SW480 (cell line): ENCODE results near the gene PLAC8L1.
"Not testable (repeated sequence)": the region's sequence is repeated elsewhere in the genome, so short reads cannot be mapped to it uniquely, and the experiment has no call there.

Experiments used
- DNase-seq: peaks from one replicate; pipeline ENCODE4 v3.0.0-alpha.2; 2016; ENCODE audit warnings: low spot score

Gene PLAC8L1, protein sequence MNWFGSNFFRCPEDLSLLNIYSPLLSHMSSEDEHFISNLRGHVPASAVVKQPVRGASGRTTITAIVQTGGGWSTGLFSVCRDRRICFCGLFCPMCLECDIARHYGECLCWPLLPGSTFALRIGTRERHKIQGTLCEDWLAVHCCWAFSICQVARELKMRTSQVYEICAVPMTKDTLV

DNA sequence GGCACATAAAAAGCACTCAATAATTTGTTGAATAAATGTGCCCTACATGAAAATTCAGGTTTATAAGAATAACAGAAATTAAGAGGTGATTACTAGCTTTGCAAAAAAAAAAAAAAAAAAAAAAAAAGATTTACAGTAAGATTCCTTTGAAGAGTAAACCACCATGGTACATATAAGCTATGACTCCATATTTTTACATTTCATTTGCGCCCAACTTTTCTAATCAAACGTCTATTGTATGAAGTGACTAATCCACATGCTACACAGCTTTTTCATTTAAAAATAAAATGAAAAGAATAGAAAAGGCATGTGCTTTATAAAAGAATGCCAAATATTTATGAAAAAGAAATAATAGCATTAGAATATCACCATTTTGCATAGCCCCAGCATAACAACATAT lies at the start of gene PLAC8L1:
TSS of gene PLAC8L1 (minus strand) at position 101 of the 400 bp plus-strand sequence. CDS start 1,266 bp downstream, outside the sequence.
- no peak for DNase-seq

DNA sequence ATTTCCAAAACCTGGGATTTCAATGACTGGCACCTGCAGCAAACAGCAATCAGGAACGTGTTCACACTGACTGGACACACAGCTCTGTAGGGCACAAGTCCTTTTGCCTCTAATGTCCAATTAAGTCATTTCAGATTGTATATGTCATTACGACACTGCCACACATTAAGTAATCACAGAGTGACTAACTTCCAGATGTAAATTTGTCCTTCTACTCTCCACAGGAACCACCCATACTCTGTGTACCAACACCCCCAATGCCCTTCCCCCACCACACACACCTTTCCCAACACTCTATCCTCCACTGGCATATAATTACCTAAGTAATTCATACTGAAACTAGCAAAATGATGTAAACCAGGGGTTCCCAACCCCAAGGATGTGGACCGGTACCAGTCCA lies 46.6 kb upstream of the PLAC8L1 start:
- no peak for DNase-seq

DNA sequence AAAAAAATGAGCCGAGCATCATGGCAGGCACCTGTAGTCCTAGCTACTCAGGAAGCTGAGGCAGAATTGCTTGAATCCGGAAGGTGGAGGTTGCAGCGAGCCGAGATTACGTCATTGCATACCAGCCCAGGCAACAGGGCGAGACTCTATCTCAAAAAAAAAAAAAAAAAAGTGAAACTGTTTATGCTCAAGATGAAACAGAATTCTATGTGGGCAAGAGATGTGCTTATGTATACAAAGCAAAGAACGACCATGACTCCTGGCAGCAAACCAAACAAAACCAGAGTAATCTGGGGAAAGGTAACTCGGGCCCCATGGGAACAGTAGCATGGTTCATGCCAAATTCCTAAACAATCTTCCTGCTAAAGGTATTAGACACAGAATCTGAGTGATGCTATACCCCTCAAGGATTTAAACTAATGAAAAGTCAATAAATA lies 32.6 kb upstream of the PLAC8L1 start:
- DNase-seq: no peak

DNA sequence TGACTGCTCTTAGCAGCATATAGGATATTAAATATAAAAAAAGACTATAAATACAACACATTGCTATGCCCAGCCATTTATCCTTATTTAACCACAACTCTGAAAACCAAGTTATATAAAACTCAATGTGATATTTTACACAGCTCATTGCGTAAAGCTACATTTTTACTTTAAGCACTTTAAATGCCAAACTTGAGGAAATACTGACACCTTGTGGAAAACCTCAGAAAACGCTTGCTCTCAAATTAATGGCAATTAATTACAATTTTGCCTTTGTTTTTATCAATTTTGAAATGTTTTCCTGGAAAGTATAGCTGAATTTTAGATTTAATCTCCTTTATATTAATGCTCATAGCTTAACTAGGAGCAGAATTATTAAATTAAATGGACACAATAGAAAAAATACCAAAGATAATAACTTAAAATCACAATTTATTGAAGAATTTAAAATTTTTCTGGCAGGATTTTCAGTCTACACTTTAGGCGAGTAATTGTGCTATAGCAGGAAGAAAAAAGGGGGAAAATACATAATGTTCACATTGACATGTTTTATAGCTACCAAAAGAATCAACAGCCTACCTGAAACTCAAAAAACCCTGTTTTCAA lies 25.2 kb upstream of the PLAC8L1 start:
- peak; percentile 24 for DNase-seq

DNA sequence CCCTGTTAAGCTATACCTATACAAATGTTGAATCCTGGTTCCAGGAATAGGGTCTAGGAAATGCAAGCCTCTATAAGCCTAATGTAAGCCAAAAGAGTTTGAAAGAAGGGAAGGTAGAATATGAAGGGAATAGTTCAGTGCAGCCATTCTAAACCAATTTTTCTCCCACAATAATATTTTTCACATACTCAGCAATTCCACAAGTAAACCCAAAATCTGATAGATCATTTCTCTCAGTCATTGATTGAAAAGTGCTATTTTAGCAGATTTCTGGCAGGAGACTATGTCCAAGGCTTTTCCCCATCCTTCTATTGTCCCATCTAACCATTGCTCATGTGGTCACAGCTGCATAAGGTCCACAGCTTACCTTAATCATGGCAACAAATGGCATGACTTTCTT lies 20.7 kb upstream of the PLAC8L1 start:
- DNase-seq: no peak

DNA sequence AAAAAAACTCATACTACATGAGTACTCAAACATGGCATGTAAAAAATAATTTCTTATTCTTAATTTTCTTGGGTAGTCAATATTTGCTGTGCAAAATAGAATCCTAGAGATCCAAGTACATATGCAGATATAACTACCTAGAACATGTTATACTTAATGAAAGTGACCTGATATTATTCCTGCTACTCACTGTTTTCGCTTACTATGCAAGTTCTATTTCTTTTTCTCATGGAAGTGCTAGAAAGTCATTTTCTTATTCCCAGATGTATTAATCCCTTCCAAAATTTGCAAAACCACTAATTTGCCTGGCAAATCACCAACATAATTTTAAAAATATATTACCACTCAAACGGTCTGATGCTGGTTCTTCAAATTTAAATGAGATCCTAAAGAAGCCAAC lies 19.2 kb upstream of the PLAC8L1 start:
- no peak for DNase-seq

DNA sequence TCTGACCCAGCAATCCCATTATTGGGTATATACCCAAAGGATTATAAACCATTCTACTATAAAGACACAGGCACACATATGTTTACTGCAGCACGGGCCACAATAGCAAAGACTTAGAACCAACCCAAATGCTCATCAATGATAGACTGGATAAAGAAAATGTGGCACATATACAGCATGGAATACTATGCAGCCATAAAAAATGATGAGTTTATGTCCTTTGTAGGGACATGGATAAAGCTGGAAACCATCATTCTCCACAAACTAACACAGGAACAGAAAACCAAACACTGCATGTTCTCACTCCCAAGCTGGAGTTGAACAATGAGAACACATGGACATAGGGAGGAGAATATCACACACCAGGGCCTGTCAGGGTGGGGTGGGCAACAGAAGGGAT lies 16.1 kb upstream of the PLAC8L1 start:
- not testable (repeated sequence) for DNase-seq

DNA sequence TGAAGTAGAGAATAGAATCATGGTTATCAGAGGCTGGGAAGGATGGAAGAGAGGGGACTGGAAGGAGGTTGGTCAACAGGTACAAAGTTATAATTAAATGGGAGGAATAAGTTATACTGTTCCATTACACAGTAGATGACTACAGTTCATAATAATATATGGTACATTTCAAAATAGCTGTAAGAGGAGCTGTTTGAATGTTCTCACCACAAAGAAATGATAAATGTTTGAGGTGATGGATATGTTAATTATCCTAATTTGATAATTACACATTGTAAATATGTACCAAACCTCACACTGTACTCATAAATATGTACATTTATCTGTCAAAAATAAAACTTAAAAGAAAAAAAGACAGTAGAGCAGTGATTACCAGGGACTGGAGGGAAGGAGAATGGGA lies 12.9 kb upstream of the PLAC8L1 start:
- DNase-seq: no peak

DNA sequence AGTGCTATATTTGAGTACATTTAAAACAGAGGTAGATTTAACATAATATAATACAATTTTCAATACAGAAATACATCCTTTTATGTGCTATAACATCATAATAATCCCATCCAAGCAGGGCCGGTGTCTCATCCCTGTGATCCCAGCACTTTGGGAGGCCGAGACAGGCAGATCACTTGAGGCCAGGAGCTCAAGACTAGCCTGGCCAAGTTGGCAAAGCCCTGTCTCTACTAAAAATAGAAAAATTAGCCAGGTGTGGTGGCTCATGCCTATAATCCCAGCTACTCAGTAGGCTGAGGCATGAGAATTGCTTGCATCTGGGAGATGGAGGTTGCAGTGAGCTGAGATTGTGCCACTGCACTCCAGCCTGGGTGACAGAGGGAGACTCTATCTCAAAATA lies 11.8 kb upstream of the PLAC8L1 start:
- DNase-seq: not testable (repeated sequence)

DNA sequence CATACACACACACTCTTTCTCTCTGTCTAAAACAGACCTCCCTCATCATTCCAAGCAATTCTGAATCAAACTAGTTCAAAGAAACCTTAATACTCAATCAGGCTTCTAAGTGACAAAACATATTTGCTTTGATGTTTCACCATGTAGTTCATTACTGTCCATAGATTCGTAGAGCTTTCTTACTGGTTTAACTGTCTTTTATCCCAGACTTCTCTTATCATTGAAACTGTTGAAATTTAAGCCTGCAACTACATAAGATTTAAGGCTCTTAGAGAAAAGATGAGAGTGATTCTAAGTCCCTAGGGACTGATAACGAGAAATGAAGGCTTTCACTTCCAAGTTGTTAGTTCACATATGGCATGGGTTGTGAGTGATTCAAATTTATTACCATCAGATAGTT lies 11.0 kb upstream of the PLAC8L1 start:
- no peak for DNase-seq

DNA sequence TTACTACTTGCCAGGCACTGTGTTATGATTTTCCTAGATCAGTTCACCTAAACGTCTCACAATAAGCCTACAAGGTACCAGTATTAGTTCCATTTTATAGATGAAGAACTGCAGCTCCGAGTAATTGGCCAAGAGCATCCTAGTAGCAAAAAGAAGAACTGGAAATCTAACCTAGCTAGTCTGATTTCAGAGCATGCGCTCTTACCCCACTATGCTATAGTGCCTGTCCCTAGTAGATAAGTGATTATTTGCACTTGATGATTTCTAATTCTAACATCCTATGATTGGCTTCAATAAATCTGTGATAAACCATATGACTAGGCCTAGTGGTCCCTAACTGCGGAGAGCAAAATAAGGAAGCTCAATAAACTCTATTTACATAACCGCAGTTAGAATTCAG lies 7.1 kb upstream of the PLAC8L1 start:
- DNase-seq: no peak

DNA sequence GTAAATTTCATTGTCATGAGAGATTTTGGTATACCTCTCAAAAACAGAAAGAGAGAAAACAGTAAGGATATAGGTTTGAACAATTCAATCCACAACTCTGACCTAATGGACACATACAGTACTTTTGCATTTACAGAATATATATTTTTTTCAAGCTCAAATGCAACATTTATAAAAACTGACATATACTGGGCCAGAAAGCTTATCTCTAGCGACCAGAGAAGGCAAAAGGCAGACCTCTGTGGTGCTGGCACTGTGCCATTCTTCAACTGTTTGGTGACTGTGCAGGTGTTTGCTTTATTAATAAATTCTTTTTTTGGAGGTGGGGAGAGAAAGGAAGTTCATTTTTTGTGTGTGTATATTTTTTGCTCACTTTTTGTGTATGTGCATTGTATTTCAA lies 6.0 kb upstream of the PLAC8L1 start:
- DNase-seq: no peak

DNA sequence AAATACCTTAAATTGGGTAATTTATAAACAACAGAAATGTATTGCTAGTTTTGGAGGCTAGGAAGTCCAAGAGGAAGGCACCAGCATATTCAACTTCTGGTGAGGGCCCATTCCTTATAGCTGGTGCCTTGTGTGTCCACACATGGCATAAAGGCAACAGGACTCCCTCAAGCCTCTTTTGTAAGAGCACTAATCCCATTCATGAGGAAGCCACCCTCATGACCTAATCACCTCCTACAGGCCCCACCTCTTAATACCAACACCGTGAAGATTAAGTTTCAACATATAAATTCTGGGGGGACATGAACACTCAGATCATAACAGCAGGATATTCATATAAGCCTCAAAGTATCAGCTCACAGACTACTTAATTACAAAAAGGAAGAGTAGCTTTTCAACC lies 4.0 kb upstream of the PLAC8L1 start:
- DNase-seq: no peak

DNA sequence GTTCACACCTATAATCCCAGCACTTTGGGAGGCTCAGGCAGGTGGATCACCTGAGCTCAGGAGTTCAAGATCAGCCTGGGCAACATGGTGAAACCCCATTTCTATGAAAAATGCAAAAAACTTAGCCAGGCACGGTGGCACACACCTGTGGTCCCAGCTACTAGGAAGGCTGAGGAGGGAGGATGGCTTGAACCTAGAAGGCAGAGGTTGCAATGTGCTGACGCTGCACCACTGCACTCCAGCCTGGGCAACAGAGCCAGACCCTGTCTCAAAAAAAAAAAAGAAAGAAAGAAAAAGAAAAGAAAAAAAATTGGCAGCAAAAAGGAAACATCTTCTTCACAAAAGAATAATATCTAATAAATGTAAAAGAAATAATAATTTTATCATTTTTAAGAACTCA lies 3.5 kb upstream of the PLAC8L1 start:
- DNase-seq: not testable (repeated sequence)

DNA sequence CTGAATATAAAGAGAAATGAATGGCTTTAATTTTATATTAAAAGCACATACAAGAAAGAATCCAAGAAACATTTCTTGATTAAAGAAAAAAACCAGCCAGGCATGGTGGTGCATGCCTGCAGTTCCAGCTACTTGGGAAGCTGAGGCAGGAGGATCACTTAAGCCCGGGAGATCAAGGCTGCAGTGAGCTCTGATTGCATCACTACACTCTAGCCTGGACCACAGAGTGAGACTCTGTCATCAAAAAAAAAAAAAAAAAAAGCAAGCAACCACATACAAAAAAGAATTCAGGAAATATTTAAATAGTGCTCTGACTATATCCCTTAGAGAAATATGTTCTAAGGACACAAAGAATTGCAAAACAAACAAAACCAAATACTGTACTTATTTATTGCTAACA lies 2.5 kb upstream of the PLAC8L1 start:
- no peak for DNase-seq

DNA sequence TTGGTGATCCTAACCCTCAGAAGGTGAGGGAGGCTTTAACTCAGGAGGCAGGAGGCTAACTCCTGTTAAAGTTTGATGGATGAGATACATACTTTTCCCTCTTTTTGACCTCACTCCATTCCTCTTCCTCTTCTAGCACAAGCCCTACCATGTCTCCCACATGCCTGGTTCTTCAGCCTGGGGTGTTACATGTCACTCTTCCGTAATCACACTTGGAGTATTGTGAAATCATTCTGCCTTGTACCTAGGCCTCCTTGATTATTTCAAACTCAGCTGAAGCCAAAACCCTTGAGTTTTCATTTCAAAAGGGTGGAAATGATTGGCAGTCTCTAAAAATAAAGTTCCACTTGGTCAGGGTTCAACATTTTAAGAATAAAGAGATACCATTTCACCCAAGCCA lies 1.8 kb downstream of the PLAC8L1 start:
- no peak for DNase-seq

DNA sequence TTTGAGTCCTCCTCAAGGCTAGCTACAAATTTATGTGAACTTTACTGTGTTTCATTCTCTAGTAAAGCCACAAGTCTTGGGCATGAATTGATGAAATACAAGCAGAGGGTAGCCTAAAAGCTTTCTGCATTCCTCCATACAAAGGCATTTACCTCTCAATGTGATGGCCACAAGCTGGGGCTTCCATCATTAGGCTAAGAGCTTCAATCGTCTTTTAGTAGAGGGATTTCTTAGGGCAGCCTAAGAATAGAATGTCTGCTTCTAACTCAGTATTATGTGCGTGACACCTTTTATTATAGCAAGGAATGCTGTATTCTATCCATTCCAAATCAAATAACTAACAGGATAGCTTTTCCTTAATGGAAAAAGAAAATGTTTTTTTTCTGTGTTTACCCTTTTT lies 3.7 kb downstream of the PLAC8L1 start:
- no peak for DNase-seq

DNA sequence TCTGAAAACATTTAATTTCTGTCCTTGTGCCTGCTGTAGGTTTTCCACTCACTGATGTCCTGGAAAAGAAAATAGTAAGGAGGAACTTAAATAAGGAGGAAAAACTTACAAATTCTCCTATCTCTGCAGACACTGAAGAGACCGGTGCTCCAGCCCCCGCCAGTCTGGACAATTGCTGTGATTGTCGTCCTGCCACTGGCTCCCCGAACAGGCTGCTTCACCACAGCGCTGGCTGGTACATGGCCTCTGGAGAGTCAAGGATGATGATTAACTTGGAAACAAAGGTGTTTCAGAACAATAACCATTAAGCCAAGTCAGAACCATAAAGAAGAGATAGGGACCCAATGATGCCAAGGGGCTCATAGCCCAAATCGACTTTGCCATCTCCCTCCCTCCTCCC lies 7.3 kb downstream of the PLAC8L1 start:
- no peak for DNase-seq

DNA sequence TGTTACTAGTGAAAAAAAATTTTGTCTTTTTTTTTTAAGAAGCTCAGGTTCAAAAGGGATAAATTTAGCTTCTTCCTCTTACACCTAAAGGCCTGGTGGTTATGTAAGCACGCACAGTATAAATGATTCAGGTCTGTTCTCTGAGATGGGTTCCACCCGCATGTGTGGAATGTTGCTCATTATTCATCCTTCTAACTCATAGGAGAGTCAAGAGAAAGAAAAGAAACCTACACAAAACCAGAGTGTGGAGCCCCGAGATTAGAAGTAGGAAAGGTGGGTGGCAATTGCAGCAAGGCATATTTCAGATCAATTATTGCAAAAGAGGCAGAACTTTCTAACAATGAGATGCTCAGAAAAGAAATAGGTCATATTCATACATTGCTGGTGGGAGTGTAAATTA lies 13.5 kb downstream of the PLAC8L1 start:
- no peak for DNase-seq

DNA sequence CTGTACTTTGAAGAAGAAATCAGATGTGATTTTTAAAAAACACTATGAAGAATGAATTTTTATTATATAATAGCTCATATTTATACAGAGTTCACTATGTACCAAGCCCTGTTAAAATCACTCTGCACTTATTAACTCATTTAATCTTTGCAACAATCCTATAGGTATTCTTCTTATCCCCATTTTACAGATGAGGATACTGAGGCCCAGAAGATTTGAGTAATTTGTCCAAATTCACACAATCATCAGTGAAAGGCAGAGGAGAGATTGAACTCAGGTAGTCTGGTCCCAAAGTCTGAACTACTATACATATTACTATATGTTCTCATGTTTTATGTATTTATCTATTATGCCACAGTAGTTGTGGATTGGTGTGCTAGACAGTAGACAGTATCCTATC lies 16.1 kb downstream of the PLAC8L1 start:
- no peak for DNase-seq

DNA sequence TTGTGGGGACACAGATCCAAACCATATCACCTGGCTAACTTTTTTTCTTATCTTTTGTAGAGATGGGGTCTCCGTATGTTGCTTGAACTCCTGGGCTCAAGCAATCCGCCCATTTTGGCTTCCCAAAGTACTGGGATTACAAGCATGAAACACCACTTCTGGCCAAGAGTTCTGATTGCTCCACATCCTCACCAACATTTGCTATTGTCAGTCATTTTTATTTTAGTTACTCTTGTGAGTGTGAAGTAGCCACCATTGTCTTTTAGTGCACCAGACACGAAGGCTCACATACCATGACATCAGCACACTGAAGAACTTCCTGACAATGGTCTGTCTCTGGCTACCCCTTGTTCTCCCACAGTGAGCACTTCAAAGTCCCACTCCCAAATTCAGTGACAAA lies 17.3 kb downstream of the PLAC8L1 start:
- no peak for DNase-seq

DNA sequence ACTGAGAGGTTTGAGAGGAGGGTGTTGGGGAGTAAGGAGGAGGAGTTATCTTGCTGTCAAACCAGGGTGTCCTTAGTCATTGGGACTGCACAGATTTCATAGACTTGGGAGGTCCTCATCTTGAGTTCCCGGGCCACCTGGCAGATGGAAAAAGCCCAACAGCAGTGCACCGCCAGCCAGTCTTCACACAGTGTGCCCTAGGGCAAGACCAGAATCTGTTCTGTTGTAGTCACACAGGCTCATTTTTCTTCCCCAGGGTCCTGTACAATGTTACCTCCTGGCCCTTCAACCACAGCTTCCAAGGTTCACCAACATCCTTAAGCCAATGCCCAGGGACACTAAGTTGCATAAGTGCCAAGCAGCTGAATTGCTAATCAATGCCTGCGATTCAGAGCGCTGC lies 21.0 kb downstream of the PLAC8L1 start:
- DNase-seq: no peak

DNA sequence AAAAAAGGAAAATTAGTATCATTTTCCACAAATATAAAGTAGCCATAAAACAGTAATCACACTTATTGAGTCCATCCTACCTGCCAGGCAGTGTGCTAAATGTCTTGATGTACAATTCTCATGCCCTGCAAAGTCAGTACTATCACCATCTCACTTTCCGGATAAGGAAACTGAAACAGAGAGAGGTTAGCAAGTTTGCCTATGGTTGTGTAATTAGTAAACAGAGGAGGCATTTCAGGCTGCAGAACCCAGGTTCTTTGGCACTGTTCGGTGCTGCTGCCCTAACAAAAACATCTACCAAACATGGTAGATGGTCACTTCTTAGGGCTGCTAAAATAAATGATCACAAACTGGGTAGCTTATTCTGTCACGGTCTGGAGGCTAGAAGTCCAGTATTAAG lies 22.6 kb downstream of the PLAC8L1 start:
- DNase-seq: no peak

DNA sequence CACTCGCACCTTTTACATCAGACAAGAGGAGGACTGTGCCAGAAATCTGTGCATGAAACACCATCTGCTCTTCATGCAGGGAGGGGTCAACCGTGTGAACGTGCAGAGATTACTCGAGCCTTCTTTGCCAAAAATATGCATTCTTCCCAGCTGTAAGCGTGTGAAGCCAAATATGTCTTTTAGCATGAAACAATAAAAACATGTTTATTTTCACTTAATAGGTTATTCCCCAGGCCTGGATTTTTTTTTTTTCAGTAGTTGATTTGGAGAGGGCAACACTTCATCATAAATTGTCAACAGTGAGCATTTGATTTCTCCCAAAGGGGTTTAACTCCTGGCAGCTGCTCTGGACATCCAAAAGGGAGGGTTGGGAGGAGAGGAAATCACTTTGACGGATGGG lies 23.8 kb downstream of the PLAC8L1 start:
- no peak for DNase-seq
